Esophagus (tissue), 2 donors: ENCODE data around the gene DDX23. TPM values are rescaled to one million over a fixed set of nuclear protein-coding genes. Genes with fewer than 3 reads are reported as not detected.
A peak's percentile ranks its signal among the peaks of the same experiment; 100 is the strongest.

ENCODE experiments used
- H3K27ac ChIP-seq, 2 donors: one replicate each; pipeline ENCODE4 v1.5.1; 2013; ENCODE audit warnings: low read depth in 2 of 2, mild to moderate bottlenecking in 2 of 2, inconsistent platforms in 1 of 2, low read length in 1 of 2, moderate library complexity in 1 of 2
- H3K27me3 ChIP-seq, 2 donors: one replicate each; pipeline ENCODE4 v1.6.1; 2013; ENCODE audit warnings: low read length in 2 of 2, control low read depth in 1 of 2, mild to moderate bottlenecking in 1 of 2; ENCODE audit not compliant: insufficient read depth in 2 of 2, control insufficient read depth in 1 of 2
- H3K36me3 ChIP-seq, 2 donors: one replicate each; pipeline ENCODE4 v1.6.1; 2013; ENCODE audit warnings: low read length in 1 of 2; ENCODE audit not compliant: control insufficient read depth in 2 of 2, insufficient read depth in 2 of 2
- H3K4me1 ChIP-seq, 2 donors: one replicate each; pipeline ENCODE4 v1.6.1; 2013; ENCODE audit warnings: low read length in 1 of 2; ENCODE audit not compliant: control insufficient read depth in 2 of 2, insufficient read depth in 2 of 2
- H3K4me3 ChIP-seq, 2 donors: one replicate each; pipeline ENCODE4 v1.5.1; 2013; ENCODE audit warnings: low read length in 2 of 2, mild to moderate bottlenecking in 2 of 2, low read depth in 1 of 2, moderate library complexity in 1 of 2
- H3K9me3 ChIP-seq, 2 donors: one replicate each; pipeline ENCODE4 v1.6.1; 2013; ENCODE audit warnings: mild to moderate bottlenecking in 2 of 2, low read depth in 1 of 2, low read length in 1 of 2, moderate library complexity in 1 of 2; ENCODE audit not compliant: control insufficient read depth in 2 of 2, insufficient read depth in 1 of 2
- whole genome bisulfite sequencing, 2 donors: extraction: QIAGEN DNeasy Blood & Tissue Kit; methylation state at CpG; one replicate each; pipeline ENCODE4 v1.1.7; 2013; 5-methylcytosine and 5-hydroxymethylcytosine counted together
- polyA plus RNA-seq, 2 donors: library from polyadenylated mRNA; stranded (reverse); fragments of 200-250 nt; gene quantifications; one replicate each; pipeline ENCODE4 v1.2.3, GENCODE V29; 2013
- donor health status: healthy with polysubstance abuse.
- donor health status: Bipolar disorder and iron deficiency.

The DDX23 gene
- polyA plus RNA-seq, 2 donors: 26.2 to 37.5 TPM

- Histone ChIP-seq H3K9me3 (no peaks in the 10 kb centered on the region), H3K4me3 (no peak overlapping the region), H3K36me3 (no peaks in the 10 kb centered on the region), H3K4me1 (peaks cover 2% of the 10 kb centered on the region in 2 donors), H3K27ac (no peak overlapping the region), H3K27me3 (no peaks in the 10 kb centered on the region)
- WGBS, 2 donors: 96 to 97% methylated on average over 3 of the region's 3 CpGs
Measured at GRCh38 chr12:48793696-48794095, 58.3 kb downstream of the DDX23 start.

GRCh38 chr12:48789858-48790326, 62.1 kb downstream of the DDX23 start:
- peaks cover 3 to 13% of the 10 kb centered on the region in 2 donors for H3K4me1 ChIP-seq
- peak overlapping the region in 1 of 2 donors; percentile 85 for H3K4me3 ChIP-seq
- 12 to 18% methylated on average over 4 of the region's 4 CpGs for WGBS, 2 donors
- no peaks in the 10 kb centered on the region for H3K9me3 ChIP-seq
- no peaks in the 10 kb centered on the region for H3K27me3 ChIP-seq
- no peak overlapping the region for H3K27ac ChIP-seq
- H3K36me3 ChIP-seq: no peaks in the 10 kb centered on the region

- H3K9me3 ChIP-seq: no peaks in the 10 kb centered on the region
- H3K4me3 ChIP-seq: peak within 1 kb of the TSS; percentile 85 to 91
- 1% methylated on average over 66 to 86 of the region's 86 CpGs for WGBS, 2 donors
- no peaks in the 10 kb centered on the region for H3K27me3 ChIP-seq
- H3K4me1 ChIP-seq: peaks cover 3 to 13% of the 10 kb centered on the region in 2 donors
- peak within 1 kb of the TSS; percentile 76 to 80 for H3K27ac ChIP-seq
- no peaks in the 10 kb centered on the region for H3K36me3 ChIP-seq
Measured at GRCh38 chr12:48788854-48789775, 62.8 kb downstream of the DDX23 start, which contains the start of gene ADCY6. Gene ADCY6, minus strand, starts transcription at chr12:48789089. Its CDS starts 5,655 bp downstream, at chr12:48783434.

GRCh38 chr12:48788524-48788853, 63.5 kb downstream of the DDX23 start:
- peaks cover 3 to 13% of the 10 kb centered on the region in 2 donors for H3K4me1 ChIP-seq
- 1 to 2% methylated on average over 19 to 25 of the region's 25 CpGs for WGBS, 2 donors

GRCh38 chr12:48787791-48788523, 64.0 kb downstream of the DDX23 start:
- Histone ChIP-seq H3K4me1 (peaks cover 3 to 13% of the 10 kb centered on the region in 2 donors), H3K27me3 (no peaks in the 10 kb centered on the region), H3K36me3 (peaks cover 0 to 4% of the 10 kb centered on the region in 2 donors), H3K27ac (peak overlapping the region; percentile 76 to 80), H3K4me3 (peak overlapping the region; percentile 85 to 91), H3K9me3 (no peaks in the 10 kb centered on the region)
- 11 to 16% methylated on average over 11 of the region's 11 CpGs for WGBS, 2 donors

More at GRCh38 chr12:48788524-48788853, 63.5 kb downstream of the DDX23 start:
- no peaks in the 10 kb centered on the region for H3K27me3 ChIP-seq
- H3K27ac ChIP-seq: peak overlapping the region; percentile 76 to 80
- no peaks in the 10 kb centered on the region for H3K9me3 ChIP-seq
- H3K4me3 ChIP-seq: peak overlapping the region; percentile 85 to 91
- no peaks in the 10 kb centered on the region for H3K36me3 ChIP-seq

GRCh38 chr12:48786591-48787544, 65.1 kb downstream of the DDX23 start:
- H3K9me3 ChIP-seq: no peaks in the 10 kb centered on the region
- H3K27ac ChIP-seq: peak overlapping the region in 1 of 2 donors; percentile 76
- peak overlapping the region; percentile 15 to 85 for H3K4me3 ChIP-seq
- WGBS, 2 donors: 37 to 39% methylated on average over 7 of the region's 7 CpGs
- peaks cover 0 to 12% of the 10 kb centered on the region in 2 donors for H3K36me3 ChIP-seq
- H3K27me3 ChIP-seq: no peaks in the 10 kb centered on the region
- peaks cover 5 to 14% of the 10 kb centered on the region in 2 donors for H3K4me1 ChIP-seq

GRCh38 chr12:48783432-48783831, 68.5 kb downstream of the DDX23 start:
- no peaks in the 10 kb centered on the region for H3K9me3 ChIP-seq
- no peak overlapping the region for H3K4me3 ChIP-seq
- no peaks in the 10 kb centered on the region for H3K27me3 ChIP-seq
- H3K36me3 ChIP-seq: peaks cover 0 to 12% of the 10 kb centered on the region in 2 donors
- peaks cover 21 to 37% of the 10 kb centered on the region in 2 donors for H3K4me1 ChIP-seq
- H3K27ac ChIP-seq: no peak overlapping the region
- WGBS, 2 donors: 93 to 94% methylated on average over 4 of the region's 4 CpGs

GRCh38 chr12:48782457-48783395, 69.2 kb downstream of the DDX23 start:
- H3K4me3 ChIP-seq: no peak overlapping the region
- H3K4me1 ChIP-seq: peaks cover 21 to 36% of the 10 kb centered on the region in 2 donors
- no peaks in the 10 kb centered on the region for H3K27me3 ChIP-seq
- H3K9me3 ChIP-seq: no peaks in the 10 kb centered on the region
- H3K36me3 ChIP-seq: peaks cover 0 to 14% of the 10 kb centered on the region in 2 donors
- no peak overlapping the region for H3K27ac ChIP-seq
- 90 to 91% methylated on average over 62 to 63 of the region's 63 CpGs for WGBS, 2 donors
